GM15510 (cell line): Measurements from ENCODE around the gene ABI2.

Source experiments
- POLR2A ChIP-seq: IDR thresholded peaks from 3 replicates; pipeline ENCODE4 v1.6.1; 2011; ENCODE audit warnings: borderline replicate concordance; ENCODE audit not compliant: insufficient read length; ENCODE audit errors: extremely low read depth

The ABI2 gene

GRCh38 chr2:203444738-203445137, 116.5 kb downstream of the ABI2 start:
- no peak for TF ChIP-seq POLR2A

- no peak for TF ChIP-seq POLR2A
These were observed 117.9 kb downstream of the ABI2 start for GRCh38 chr2:203446071-203446481.

- TF ChIP-seq POLR2A: no peak
These were observed 118.6 kb downstream of the ABI2 start for GRCh38 chr2:203446780-203447179.

GRCh38 chr2:203450561-203450960, 122.4 kb downstream of the ABI2 start:
- no peak for TF ChIP-seq POLR2A

- no peak for TF ChIP-seq POLR2A
These were observed 122.8 kb downstream of the ABI2 start for GRCh38 chr2:203451011-203451410.

GRCh38 chr2:203451689-203452088, 123.5 kb downstream of the ABI2 start:
- no peak for TF ChIP-seq POLR2A

DNA sequence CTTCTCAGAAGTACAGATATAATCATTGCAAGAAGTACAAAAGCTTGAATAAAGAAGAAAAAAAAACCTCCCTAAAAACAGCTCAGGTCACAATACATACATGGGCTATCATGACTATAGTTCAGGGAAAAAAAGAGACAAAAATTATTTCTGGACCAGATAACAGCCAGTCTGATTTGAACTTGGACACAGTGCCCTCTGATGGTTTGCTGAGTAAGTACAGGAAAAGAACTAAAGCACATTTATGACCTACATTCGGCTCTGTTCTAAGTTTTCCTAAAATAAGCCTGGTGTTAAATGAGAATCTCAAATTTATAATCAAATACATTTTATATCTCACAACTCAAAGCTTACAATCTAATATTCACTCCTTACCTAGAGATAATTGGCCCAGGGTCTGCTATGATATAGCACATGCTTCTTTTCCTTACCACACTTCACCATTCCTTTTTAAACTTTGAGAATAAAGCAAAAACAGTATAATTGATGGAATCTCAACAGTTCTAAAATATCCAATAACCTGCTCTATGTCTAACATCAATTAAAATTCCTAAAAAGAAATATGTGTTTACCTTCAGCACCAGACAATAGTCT, 125.8 kb downstream of the ABI2 start:
- TF ChIP-seq POLR2A: no peak

GRCh38 chr2:203455209-203455608, 127.0 kb downstream of the ABI2 start:
- TF ChIP-seq POLR2A: no peak

DNA sequence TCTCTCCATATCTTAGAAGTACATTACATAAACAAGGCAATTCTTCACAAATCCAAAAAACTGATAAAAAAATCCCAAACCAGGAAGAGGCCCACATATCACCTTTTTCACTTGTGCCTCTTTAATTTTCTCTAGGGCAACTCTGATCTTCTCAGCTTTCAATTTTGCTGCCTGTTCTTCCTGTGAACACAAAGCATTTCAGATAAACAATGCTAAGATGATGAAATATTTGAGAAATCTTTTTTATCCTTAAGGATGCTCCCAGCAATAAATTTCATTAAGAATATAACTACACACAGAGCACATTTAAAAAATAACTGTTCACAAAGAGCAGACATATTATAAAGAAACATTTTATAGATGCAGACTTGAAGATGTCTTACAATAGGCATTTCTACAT, 133.6 kb downstream of the ABI2 start:
- TF ChIP-seq POLR2A: no peak

DNA sequence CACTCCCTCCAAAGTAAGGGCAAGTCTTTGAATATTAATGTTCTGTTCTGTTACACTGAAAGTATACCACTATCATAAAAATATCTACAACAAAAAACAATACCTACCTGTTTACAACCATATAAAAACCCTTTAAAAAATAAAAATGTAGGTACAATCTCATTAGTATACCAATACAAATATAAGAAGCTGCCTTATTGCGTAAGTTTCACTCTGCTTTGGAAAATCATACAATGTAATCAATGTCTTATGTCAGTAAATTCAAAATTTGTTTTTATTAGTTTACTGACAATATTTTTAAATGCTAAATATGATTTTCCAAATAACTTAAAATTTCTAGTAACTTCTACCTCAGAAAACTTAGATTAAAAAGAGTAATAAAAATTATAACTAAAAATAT, 134.1 kb downstream of the ABI2 start:
- no peak for TF ChIP-seq POLR2A

GRCh38 chr2:203463266-203463678, 135.1 kb downstream of the ABI2 start:
- TF ChIP-seq POLR2A: no peak

DNA sequence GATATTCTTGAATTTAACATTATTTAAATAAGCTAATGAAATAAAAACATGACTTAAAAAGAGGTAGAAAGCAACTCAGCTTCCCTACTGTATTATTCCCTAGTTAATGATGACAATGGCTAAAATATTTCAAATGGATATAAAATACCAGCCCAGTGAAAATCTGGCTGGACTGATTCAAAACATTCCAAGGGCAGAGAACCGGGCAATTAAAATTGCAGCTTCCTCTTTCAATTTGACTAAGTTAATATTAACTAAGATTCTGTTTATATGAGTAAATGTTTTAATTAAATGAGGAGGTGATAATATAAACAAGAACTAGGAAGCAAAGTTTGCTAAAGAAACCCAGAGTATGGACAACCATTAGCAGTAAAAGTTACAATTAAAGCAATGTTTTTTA, 141.4 kb downstream of the ABI2 start:
- TF ChIP-seq POLR2A: no peak

GRCh38 chr2:203470371-203470770, 142.2 kb downstream of the ABI2 start:
- no peak for TF ChIP-seq POLR2A

GRCh38 chr2:203471323-203471722, 143.1 kb downstream of the ABI2 start:
- no peak for TF ChIP-seq POLR2A

DNA sequence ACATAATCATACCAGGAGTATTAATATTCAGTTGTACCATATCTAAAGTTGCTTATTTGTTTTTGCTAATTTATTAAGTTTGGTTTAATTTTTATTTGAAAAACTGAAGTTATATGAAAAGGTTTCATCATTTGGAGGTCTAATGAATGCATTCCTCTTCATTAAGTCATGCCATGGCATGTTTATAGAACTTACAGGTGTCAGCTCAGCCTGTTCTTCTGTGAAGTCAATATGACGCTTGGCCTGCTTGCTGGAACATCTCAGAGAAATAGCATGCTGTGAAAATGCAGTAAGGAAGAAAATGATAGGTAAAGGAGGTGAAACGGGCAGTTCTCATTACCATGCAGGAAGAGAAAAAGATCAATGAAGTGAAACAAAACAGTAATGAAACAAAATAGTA, 148.7 kb downstream of the ABI2 start:
- TF ChIP-seq POLR2A: no peak

- no peak for TF ChIP-seq POLR2A
These were observed 152.4 kb downstream of the ABI2 start for GRCh38 chr2:203480623-203481022.
